AG08396 (cell line): ENCODE results near the gene PGLYRP2.

Source experiments
- DNase-seq: peaks from one replicate; pipeline ENCODE4 v3.0.0; 2012; ENCODE audit warnings: low spot score, mixed read lengths

Gene PGLYRP2

GRCh38 chr19:15439821-15440641 is 39.3 kb downstream of the PGLYRP2 start:
- DNase-seq = no peak

GRCh38 chr19:15439078-15439799 is 40.1 kb downstream of the PGLYRP2 start:
- DNase-seq = no peak

- DNase-seq = no peak
These were observed 40.7 kb downstream of the PGLYRP2 start for GRCh38 chr19:15438577-15438976.

GRCh38 chr19:15438124-15438496 is 41.2 kb downstream of the PGLYRP2 start:
- no peak for DNase-seq

GRCh38 chr19:15437355-15438123 is 41.8 kb downstream of the PGLYRP2 start:
- peak; percentile 80 for DNase-seq

- no peak for DNase-seq
These were observed 42.5 kb downstream of the PGLYRP2 start for GRCh38 chr19:15436826-15437110.

- DNase-seq = no peak
These were observed 43.1 kb downstream of the PGLYRP2 start for GRCh38 chr19:15436012-15436825.

GRCh38 chr19:15433519-15434069 is 45.7 kb downstream of the PGLYRP2 start:
- DNase-seq = no peak

GRCh38 chr19:15432629-15433518 is 46.4 kb downstream of the PGLYRP2 start:
- DNase-seq = peak; percentile 99

- peak; percentile 54 for DNase-seq
These were observed 47.2 kb downstream of the PGLYRP2 start for GRCh38 chr19:15432018-15432494.

GRCh38 chr19:15431396-15432017 is 47.8 kb downstream of the PGLYRP2 start:
- no peak for DNase-seq

GRCh38 chr19:15430526-15431120 is 48.7 kb downstream of the PGLYRP2 start:
- DNase-seq = no peak

- DNase-seq = no peak
These were observed 49.4 kb downstream of the PGLYRP2 start for GRCh38 chr19:15429825-15430467.

- no peak for DNase-seq
These were observed 50.1 kb downstream of the PGLYRP2 start for GRCh38 chr19:15428956-15429824.

GRCh38 chr19:15427991-15428471 is 51.3 kb downstream of the PGLYRP2 start:
- no peak for DNase-seq

GRCh38 chr19:15427350-15427700 is 52.0 kb downstream of the PGLYRP2 start:
- DNase-seq = no peak

GRCh38 chr19:15426485-15427349 is 52.6 kb downstream of the PGLYRP2 start:
- DNase-seq = no peak
